Spinal cord (tissue), 10 donors: ENCODE data around the gene GAGE12G. TPM values are rescaled to one million over a fixed set of nuclear protein-coding genes. Genes with fewer than 3 reads are reported as not detected.
"Not testable (repeated sequence)": the region's sequence is repeated elsewhere in the genome, so short reads cannot be mapped to it uniquely, and the experiment has no call there.

Experiments used
- DNase-seq, 6 donors: peaks; one replicate each; pipeline versions ENCODE4 v3.0.0 to v3.0.0-alpha.2; 2013 to 2015; ENCODE audit warnings: low spot score in 6 of 6, low read depth in 4 of 6
- H3K27ac ChIP-seq: one replicate; pipeline ENCODE4 v1.5.1; 2013; ENCODE audit warnings: low read depth, low read length, control low read depth
- H3K27me3 ChIP-seq: one replicate; pipeline ENCODE4 v1.6.1; 2013; ENCODE audit warnings: low read length; ENCODE audit not compliant: control insufficient read depth, insufficient read depth
- H3K36me3 ChIP-seq: one replicate; pipeline ENCODE4 v1.6.1; 2013; ENCODE audit warnings: low read length; ENCODE audit not compliant: control insufficient read depth, insufficient read depth
- H3K4me1 ChIP-seq: one replicate; pipeline ENCODE4 v1.6.1; 2013; ENCODE audit warnings: low read length; ENCODE audit not compliant: control insufficient read depth, insufficient read depth
- H3K4me3 ChIP-seq: one replicate; pipeline ENCODE4 v1.5.1; 2013; ENCODE audit warnings: low read depth, low read length, control low read depth
- H3K9me3 ChIP-seq: one replicate; pipeline ENCODE4 v1.6.1; 2013; ENCODE audit warnings: low read length; ENCODE audit not compliant: control insufficient read depth, insufficient read depth
- WGBS: methylation state at CpG from one replicate; pipeline ENCODE4 v1.1.5; 2013; ENCODE audit warnings: missing lambda C conversion rate; ENCODE audit not compliant: insufficient coverage; 5-methylcytosine and 5-hydroxymethylcytosine counted together
- polyA plus RNA-seq, 2 donors: library from polyadenylated mRNA; unstranded; fragments of 120-200 nt; gene quantifications; one replicate each; pipeline ENCODE4 v1.2.1, GENCODE V29; 2013; ENCODE audit not compliant: insufficient read length in 2 of 2
- small RNA-seq: library from RNA; depleted of rRNA; stranded (forward); fragments of <200 nt; gene quantifications from one replicate; pipeline ENCODE3, GENCODE V24; 2014; ENCODE audit warnings: low replicate concordance
- total RNA-seq, 2 donors: library from RNA; depleted of rRNA in 1 of 2; stranded (reverse); fragments of 120-200 nt in 1 of 2; fragments of >200 nt in 1 of 2; gene quantifications; one replicate each; pipeline versions ENCODE4 v1.2.3 to v1.2.4, GENCODE V29; 2013 to 2014
- donor health status: healthy.

GAGE12G gene
- total and polyA plus RNA-seq, 4 donors = not detected

DNA sequence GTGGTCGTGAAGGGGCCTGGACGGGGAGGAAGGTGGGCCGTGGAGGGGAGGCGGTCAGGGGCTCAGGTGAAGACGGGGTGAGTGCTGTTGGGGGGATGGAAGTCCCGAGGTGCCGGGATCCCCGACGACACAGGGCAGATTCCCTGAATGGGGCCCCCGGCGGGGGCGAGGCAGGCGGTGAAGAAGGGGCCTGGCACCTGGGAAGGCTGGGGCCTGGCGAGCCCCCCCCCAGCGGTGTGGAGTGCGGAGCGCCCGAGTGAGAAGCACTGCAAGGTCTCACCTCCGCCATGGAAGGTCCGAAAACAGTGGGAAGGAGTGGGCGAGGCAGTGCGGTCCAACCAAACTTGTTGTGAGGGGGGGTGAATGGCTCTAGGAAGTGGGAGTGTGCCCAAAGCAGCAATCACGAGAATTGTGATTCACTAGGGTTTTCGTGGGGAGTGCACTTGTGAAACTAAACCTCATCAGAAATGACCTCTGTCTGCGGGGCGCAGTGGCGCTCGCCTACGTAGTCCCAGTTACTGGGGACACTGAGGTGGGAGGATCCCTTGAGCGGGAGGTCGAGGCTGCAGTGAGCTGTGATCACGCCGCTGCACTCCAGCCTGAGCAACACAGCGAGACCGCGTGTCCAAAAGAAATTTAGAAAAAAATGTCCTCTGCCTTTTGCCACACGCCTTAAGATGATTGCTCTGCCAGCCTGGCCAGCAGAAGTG, 19.7 kb downstream of the GAGE12G start:
- not testable (repeated sequence) for DNase-seq, H3K36me3 ChIP-seq, H3K9me3 ChIP-seq

GRCh38 chrX:49590488-49590887, 20.3 kb downstream of the GAGE12G start:
- H3K4me1 ChIP-seq, H3K36me3 ChIP-seq, H3K9me3 ChIP-seq, DNase-seq, H3K4me3 ChIP-seq, H3K27me3 ChIP-seq, H3K27ac ChIP-seq: not testable (repeated sequence)
- no CpG with 5 or more reads among the region's 17 CpGs for WGBS

More for the DNA sequence above, 19.7 kb downstream of the GAGE12G start:
- H3K27ac ChIP-seq, H3K4me1 ChIP-seq, H3K4me3 ChIP-seq, H3K27me3 ChIP-seq: not testable (repeated sequence)
- 82% methylated on average over 18 of the region's 37 CpGs for WGBS

DNA sequence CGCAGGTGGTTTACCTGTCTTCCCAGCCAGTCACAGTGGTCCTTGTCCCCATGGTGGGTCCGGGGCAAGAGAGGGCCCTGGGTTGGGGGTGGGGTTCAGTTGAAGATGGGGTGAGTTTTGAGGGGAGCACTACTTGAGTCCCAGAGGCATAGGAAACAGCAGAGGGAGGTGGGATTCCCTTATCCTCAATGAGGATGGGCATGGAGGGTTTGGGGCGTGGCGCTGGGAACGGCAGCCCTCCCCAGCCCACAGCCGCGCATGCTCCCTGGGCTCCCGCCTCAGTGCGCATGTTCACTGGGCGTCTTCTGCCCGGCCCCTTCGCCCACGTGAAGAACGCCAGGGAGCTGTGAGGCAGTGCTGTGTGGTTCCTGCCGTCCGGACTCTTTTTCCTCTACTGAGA, 28.5 kb downstream of the GAGE12G start, which contains the start of gene GAGE1:
GAGE1 (plus strand) TSS at position 301 of the 400 bp plus-strand sequence. CDS start 1,155 bp downstream, outside the sequence.
- DNase-seq, H3K4me1 ChIP-seq, H3K9me3 ChIP-seq, H3K27ac ChIP-seq, H3K27me3 ChIP-seq, H3K36me3 ChIP-seq, H3K4me3 ChIP-seq: not testable (repeated sequence)
- WGBS = no CpG with 5 or more reads among the region's 16 CpGs

- H3K4me1 ChIP-seq = no peaks in the 10 kb centered on the region
- DNase-seq = no peak
- no peaks in the 10 kb centered on the region for H3K9me3 ChIP-seq
- 44% methylated on average over 5 of the region's 7 CpGs for WGBS
- no peaks in the 10 kb centered on the region for H3K27me3 ChIP-seq
- no peaks in the 10 kb centered on the region for H3K36me3 ChIP-seq
- H3K27ac ChIP-seq = no peak overlapping the region
- no peak overlapping the region for H3K4me3 ChIP-seq
These were observed 40.6 kb downstream of the GAGE12G start for GRCh38 chrX:49610718-49611310.

DNA sequence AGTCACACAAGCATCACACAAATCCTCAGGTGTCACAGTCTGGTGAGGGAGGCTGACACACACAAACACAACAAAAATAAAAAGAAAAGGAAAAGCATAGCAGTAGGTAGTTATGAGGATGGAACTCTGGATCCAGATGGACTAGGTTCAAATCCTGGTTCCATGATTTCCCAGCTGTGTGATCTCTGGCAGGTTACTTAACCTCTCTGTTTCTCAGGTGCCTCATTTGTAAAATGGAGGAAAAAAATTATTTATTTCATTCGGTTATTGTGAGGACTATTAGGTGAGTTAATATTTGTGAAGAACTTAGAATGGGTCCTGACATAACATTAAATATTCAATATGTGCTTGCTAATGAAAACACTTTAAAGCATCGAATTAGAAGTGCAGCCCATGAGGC, 48.4 kb downstream of the GAGE12G start:
- no peaks in the 10 kb centered on the region for H3K9me3 ChIP-seq
- no peak for DNase-seq
- no peaks in the 10 kb centered on the region for H3K27me3 ChIP-seq
- H3K36me3 ChIP-seq = no peaks in the 10 kb centered on the region
- no peaks in the 10 kb centered on the region for H3K4me1 ChIP-seq
- no CpG with 5 or more reads among the region's 2 CpGs for WGBS
- no peak overlapping the region for H3K27ac ChIP-seq
- H3K4me3 ChIP-seq = no peak overlapping the region

Small RNA genes lying within 50 kb of the gene (small RNA-seq; reads per million reads assigned to genes)
- gene GAGE12B = not detected

Other genes with a start within 250 kb of the GAGE12G start
- gene GAGE12J, start 248.4 kb upstream of the GAGE12G start, total RNA-seq = not detected
- gene GAGE12J, start 248.4 kb upstream of the GAGE12G start, polyA plus RNA-seq = not detected
- gene GAGE13, start 238.8 kb upstream of the GAGE12G start, total RNA-seq = not detected
- not detected for gene GAGE13, start 238.8 kb upstream of the GAGE12G start, polyA plus RNA-seq
- gene GAGE12C, start 38.2 kb upstream of the GAGE12G start, total RNA-seq = not detected
- gene GAGE12C, start 38.2 kb upstream of the GAGE12G start, polyA plus RNA-seq = not detected
- gene GAGE12D, start 28.7 kb upstream of the GAGE12G start, total RNA-seq = not detected
- gene GAGE12D, start 28.7 kb upstream of the GAGE12G start, polyA plus RNA-seq = not detected
- not detected for gene GAGE12E, start 19.1 kb upstream of the GAGE12G start, total RNA-seq
- not detected for gene GAGE12E, start 19.1 kb upstream of the GAGE12G start, polyA plus RNA-seq
- not detected for gene GAGE12F, start 9.6 kb upstream of the GAGE12G start, total RNA-seq
- not detected for gene GAGE12F, start 9.6 kb upstream of the GAGE12G start, polyA plus RNA-seq
- not detected for gene GAGE12H, start 9.5 kb downstream of the GAGE12G start, total RNA-seq
- not detected for gene GAGE12H, start 9.5 kb downstream of the GAGE12G start, polyA plus RNA-seq
- not detected for gene GAGE2A, start 19.1 kb downstream of the GAGE12G start, total RNA-seq
- not detected for gene GAGE2A, start 19.1 kb downstream of the GAGE12G start, polyA plus RNA-seq
- gene GAGE1, start 28.6 kb downstream of the GAGE12G start, total RNA-seq = not detected
- not detected for gene GAGE1, start 28.6 kb downstream of the GAGE12G start, polyA plus RNA-seq
- not detected for gene PAGE1, start 125.6 kb downstream of the GAGE12G start, total RNA-seq
- not detected for gene PAGE1, start 125.6 kb downstream of the GAGE12G start, polyA plus RNA-seq